ENCODE results near the gene ZNFX1.

The ZNFX1 gene

GRCh38 chr20:49290608-49291191, 12.8 kb upstream of the ZNFX1 start:
- no peaks in the 10 kb centered on the region for H3K9me3 ChIP-seq (ENCODE audit: control insufficient read depth, low read length)
- H3K4me2 ChIP-seq (ENCODE audit: low read length): no peak overlapping the region
- TF ChIP-seq CTCF (IDR thresholded peaks at IDR 0.05): no peak
- no peaks in the 10 kb centered on the region for H3K4me1 ChIP-seq
- no peaks in the 10 kb centered on the region for H3K27me3 ChIP-seq (ENCODE audit: control insufficient read depth, insufficient read depth, low read length)
- H2AFZ ChIP-seq: no peak overlapping the region
- no peak overlapping the region for H3K9ac ChIP-seq
- no peaks in the 10 kb centered on the region for H3K36me3 ChIP-seq (ENCODE audit: control insufficient read depth, insufficient read depth, low read length)
- H3K4me3 ChIP-seq (ENCODE audit: low read depth, low read length): no peak overlapping the region
- no peak overlapping the region for H3K27ac ChIP-seq
- H3K79me2 ChIP-seq: peaks cover 4% of the 10 kb centered on the region

GRCh38 chr20:49288784-49289696, 11.2 kb upstream of the ZNFX1 start:
- Histone ChIP-seq H3K9me3 (ENCODE audit: control insufficient read depth, low read length) (no peaks in the 10 kb centered on the region), H3K36me3 (ENCODE audit: control insufficient read depth, insufficient read depth, low read length) (no peaks in the 10 kb centered on the region), H3K4me1 (no peaks in the 10 kb centered on the region), H3K4me2 (ENCODE audit: low read length) (no peak overlapping the region), H3K27ac (no peak overlapping the region), H3K9ac (no peak overlapping the region), H3K79me2 (peaks cover 8% of the 10 kb centered on the region), H3K4me3 (ENCODE audit: low read depth, low read length) (no peak overlapping the region), H2AFZ (no peak overlapping the region), H3K27me3 (ENCODE audit: control insufficient read depth, insufficient read depth, low read length) (no peaks in the 10 kb centered on the region)
- TF ChIP-seq CTCF (IDR thresholded peaks at IDR 0.05): no peak

GRCh38 chr20:49288250-49288751, 10.4 kb upstream of the ZNFX1 start:
- Histone ChIP-seq H3K9me3 (ENCODE audit: control insufficient read depth, low read length) (no peaks in the 10 kb centered on the region), H3K27me3 (ENCODE audit: control insufficient read depth, insufficient read depth, low read length) (no peaks in the 10 kb centered on the region), H3K79me2 (peaks cover 14% of the 10 kb centered on the region), H3K9ac (no peak overlapping the region), H3K36me3 (ENCODE audit: control insufficient read depth, insufficient read depth, low read length) (no peaks in the 10 kb centered on the region), H3K27ac (no peak overlapping the region), H3K4me1 (no peaks in the 10 kb centered on the region), H2AFZ (no peak overlapping the region), H3K4me2 (ENCODE audit: low read length) (no peak overlapping the region), H3K4me3 (ENCODE audit: low read depth, low read length) (no peak overlapping the region)
- TF ChIP-seq CTCF (IDR thresholded peaks at IDR 0.05): no peak

- Histone ChIP-seq H3K4me1 (no peaks in the 10 kb centered on the region), H3K79me2 (peaks cover 20% of the 10 kb centered on the region), H3K4me3 (ENCODE audit: low read depth, low read length) (no peak overlapping the region), H3K27me3 (ENCODE audit: control insufficient read depth, insufficient read depth, low read length) (no peaks in the 10 kb centered on the region), H3K4me2 (ENCODE audit: low read length) (no peak overlapping the region), H3K36me3 (ENCODE audit: control insufficient read depth, insufficient read depth, low read length) (no peaks in the 10 kb centered on the region), H3K9me3 (ENCODE audit: control insufficient read depth, low read length) (no peaks in the 10 kb centered on the region), H3K9ac (no peak overlapping the region), H2AFZ (no peak overlapping the region), H3K27ac (no peak overlapping the region)
- no peak for TF ChIP-seq CTCF (IDR thresholded peaks at IDR 0.05)
These were observed 9.8 kb upstream of the ZNFX1 start for GRCh38 chr20:49287555-49288249.

Data from parathyroid adenoma (tissue), 2 donors.